Activated effector memory CD4-positive, alpha-beta T cell treated with anti-CD3 and anti-CD28 coated beads, Interleukin-2, amount 50 U/mL, for 16 hours (primary cell): ENCODE data around the gene PBXIP1.
"Not testable (repeated sequence)": the region's sequence is repeated elsewhere in the genome, so short reads cannot be mapped to it uniquely, and the experiment has no call there.

ENCODE experiments used
- DNase-seq: peaks from one replicate; pipeline ENCODE4 v3.0.0-alpha.2; 2020

Gene PBXIP1, protein sequence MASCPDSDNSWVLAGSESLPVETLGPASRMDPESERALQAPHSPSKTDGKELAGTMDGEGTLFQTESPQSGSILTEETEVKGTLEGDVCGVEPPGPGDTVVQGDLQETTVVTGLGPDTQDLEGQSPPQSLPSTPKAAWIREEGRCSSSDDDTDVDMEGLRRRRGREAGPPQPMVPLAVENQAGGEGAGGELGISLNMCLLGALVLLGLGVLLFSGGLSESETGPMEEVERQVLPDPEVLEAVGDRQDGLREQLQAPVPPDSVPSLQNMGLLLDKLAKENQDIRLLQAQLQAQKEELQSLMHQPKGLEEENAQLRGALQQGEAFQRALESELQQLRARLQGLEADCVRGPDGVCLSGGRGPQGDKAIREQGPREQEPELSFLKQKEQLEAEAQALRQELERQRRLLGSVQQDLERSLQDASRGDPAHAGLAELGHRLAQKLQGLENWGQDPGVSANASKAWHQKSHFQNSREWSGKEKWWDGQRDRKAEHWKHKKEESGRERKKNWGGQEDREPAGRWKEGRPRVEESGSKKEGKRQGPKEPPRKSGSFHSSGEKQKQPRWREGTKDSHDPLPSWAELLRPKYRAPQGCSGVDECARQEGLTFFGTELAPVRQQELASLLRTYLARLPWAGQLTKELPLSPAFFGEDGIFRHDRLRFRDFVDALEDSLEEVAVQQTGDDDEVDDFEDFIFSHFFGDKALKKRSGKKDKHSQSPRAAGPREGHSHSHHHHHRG

DNA sequence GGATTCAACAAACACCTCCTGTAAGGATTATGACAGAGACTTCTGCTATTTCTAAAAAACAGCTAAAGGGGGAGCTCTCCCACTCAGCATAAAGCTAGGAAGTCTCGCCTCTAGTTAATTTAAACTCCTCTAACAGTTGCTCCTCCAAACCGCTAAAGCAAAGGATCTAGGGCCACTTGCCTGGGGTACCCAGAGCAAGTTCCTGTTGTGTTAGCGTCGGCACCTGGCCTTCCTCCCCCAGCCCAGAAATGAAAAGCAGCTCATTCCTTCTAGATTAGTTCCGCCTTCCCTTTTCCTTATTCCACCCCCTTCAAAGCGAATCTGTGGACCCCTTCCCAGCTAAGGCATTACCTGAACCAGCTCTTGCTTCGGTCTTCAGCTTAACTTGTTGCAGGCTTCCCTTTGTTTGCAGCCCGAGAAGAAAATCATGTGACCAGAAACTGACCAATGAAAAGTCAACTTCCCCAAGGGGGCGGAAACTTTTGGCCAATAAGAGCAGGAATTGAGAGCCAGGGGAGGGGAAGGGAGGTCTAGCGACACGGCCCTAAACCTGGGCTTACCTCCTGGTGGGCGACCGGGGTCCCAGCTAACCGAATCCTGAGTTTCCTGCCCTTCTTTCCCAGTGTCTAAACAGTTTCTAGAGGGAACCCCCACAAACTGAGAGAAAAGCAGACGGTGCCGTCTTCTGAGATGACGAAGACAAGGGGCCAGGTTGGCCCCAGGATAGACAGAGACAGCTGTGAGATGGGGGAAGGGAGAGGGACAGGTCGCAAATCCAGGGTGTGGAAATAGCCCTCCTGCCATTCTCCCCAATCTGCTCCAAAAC, at the start of gene PBXIP1:
TSS of gene PBXIP1 (minus strand) at position 382 of the 826 bp plus-strand sequence. CDS start 2,378 bp downstream, outside the sequence.
- DNase-seq, result peak; percentile 91

DNA sequence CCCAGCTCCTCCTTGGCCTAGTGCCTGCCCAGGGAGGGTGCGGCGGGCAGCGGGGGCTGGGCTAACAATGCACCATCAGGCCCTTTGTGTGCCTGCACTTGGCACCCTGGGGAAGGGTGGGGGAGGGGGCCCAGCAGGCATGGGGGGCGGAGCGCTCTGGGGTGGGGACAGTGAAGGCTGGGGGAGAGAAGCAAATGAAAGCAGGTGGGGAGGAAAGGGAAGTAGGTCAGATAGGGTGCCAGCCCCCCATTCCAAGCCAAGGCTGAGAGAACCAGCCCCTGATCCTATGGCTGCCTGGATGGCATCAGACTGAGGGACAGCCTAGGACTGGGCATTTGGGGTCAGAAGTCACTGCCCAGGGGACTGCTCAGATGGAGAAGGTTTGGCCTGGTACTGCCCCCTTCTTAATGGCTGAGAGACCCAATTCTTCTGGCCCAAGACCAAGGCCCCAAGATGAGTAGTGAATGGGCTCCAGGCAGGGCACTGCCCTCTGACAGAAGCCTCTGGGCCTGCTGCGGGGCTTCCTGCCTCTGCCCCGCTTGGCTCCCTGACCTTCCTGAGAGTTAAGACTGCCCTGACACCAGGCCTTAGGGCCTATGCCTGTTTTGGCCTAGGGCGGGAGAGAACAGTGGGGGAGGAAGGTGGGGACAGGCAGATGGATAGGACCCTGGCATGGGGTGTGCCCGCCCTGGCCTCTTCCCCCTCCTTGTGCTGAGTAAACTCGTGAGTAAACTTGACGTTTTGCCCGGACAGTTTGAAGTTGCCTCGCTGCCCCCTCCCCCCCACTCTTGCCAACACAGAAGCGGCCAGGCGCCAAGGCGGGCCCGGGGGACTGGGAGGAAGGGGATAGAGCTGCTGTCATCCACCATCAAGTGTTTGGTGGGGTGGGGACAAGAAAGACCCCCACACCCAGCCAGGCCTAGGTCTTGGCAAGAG, 49.4 kb upstream of the PBXIP1 start:
- DNase-seq, result peak; percentile 79

DNA sequence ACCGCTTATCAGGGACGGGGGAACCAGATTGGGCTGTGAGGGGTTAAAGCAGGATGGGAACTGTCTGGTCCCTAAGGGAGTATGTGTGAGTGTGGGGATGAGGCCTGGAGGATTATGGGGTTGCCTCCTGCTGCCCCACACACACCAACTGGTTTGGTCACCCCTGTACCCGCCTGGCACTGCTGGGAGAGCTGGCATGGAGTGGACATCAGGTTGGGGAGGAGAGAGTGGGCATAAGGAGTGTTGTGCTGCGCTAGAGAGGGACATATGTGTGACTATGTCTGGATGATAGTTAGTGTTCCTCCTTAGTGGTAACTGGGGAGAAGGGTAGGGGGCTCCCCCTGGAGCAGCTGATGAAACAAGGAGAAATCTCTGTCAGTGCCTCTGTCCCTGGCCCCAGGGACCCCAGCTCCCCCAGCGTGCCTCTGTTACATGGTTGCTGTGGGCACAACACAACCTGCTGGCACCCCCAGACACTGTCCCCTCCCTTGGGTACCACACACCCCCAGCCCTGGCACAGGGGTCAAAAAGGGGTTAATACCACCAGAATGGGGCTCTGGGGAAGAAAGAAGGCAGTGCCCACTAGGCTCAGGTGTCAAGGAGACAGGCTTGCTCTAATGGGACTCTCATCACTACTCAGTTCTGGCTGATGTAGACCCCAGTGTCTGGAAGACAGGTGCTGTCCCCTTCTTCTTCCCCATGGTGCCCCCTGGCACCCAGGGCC, 48.6 kb upstream of the PBXIP1 start:
- DNase-seq, result no peak

DNA sequence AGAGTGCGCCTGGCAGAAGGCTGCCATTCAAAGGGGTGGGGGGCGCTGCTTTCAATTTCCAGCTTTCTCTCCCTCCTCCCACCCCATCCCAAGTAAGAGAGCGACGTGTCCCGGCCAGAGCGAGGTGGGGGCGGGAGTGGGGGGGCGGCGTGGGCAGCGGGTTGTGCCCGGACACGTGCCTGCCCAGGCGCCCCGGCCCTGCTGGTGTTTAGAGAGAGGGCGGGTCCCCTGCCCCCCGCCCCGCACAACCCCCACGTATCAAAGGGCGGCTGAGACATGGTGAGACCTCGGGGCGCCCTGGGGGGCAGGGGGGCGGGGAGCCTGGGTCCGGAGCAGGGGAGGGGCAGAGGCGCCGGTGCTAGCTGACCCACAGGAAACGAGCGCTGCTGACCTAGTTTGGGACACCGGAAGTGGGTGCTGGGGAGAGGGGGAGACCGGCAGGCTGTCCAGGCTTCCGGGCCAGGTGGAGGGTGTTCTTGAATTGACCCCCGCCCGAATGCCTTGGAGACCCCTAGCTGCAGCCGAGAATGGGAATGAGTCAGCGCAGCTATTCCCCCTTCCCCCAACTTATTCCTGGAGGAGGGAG, 48.0 kb upstream of the PBXIP1 start:
- DNase-seq, result peak; percentile 75

DNA sequence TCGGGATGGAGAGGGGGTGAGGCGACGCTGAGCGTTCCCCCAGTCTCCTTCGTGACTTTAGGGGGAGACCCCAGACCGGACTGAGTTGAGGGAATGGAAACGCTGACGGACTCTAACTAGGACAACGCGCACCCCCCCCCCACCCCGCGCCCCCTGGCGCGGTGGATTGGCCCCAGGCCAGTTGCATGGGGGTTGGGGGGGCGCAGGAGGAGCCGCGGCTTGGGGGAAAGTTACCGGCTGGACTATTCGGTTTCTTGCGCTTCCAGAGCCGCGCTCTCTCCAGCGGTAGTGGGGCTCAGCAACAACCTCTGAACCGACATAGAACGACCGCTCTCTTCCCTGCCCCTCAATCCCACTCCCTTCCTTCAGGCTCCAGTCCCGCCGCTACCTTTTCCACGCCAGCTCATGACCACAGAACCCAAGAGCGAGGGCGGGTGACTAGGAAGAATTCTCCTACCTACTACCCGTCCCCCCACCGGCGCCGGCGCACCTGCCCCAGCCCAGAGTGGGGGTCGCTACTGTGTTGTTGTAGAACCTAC, 47.4 kb upstream of the PBXIP1 start:
- peak; percentile 78 for DNase-seq

DNA sequence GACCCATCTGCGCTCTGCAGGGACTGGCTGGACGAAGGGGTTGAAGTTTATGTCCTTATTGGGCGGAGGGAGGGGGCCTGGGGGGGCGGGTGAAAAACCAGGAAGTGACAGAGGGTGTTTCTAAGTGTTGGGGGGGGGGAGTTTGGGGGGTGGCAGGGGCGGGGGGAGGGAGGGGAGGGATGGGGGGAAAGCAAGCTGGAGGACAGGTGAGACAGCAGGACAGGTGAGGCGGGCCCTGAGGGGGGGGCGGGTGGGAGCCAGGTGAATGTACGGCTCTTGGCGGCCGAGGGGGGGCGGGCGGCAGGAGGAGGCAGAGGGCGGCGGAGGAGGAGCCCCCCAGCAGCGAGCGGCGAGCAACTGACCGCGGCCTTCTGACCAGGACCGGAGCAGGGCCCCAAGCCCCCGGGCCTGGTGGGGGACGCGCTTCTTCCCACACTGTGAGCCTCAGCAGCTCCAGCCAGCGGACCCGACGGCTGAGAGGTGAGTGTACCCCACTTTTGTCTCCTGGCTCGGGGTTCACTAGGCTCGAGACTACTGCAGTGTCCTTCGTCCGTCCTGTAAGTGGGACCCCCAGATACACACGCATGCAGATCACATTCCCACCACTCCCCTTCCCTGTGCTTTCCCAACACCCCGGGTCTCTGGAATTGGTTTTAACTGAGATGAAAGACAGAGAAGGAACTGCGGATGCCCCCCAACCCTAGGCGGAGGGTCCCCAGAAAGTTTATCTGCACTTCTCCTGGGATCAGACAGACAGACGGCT, 46.7 kb upstream of the PBXIP1 start, which contains the start of gene ZBTB7B:
TSS of gene ZBTB7B (plus strand) at position 339 of the 763 bp plus-strand sequence. CDS start 11,859 bp downstream, outside the sequence.
- peak; percentile 74 for DNase-seq

DNA sequence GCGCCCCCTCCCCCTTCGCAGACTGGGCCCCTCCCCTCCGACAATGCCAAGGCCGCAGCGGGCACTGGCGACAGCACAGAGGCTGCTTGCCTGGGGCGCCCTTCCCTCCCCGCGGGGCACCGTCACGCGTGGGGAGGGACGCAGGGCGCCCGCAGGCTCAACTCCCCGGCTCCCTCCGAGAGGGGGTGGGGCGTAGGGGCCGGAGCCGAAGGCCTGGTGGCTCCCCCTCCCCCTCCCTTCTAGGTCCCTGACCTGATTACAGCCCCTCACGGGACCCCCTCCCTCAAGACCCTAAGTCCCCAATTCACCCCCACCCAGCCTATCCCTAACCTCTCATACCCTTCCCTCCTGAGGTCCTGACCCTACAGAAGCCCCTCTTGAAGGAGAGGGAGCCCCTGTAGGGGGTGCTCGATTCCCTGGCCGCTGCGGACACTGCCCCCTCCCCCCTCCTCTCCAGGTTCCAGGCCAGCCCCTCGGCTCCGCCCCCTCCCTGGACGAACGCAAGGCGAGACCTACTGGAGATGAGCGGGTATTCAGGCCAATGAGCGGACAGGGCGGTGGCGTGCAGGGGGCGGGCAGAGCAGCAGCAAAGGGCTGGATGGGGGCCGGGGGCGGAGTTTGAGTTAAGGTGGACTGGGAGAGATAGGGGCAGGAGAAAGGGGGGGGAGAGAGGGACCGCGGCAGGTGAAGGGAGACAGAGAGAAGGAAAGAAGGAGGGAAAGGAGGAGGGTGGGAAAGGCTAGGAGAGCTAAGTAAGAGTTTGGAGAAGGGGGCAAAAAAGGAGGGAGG, 46.0 kb upstream of the PBXIP1 start:
- peak; percentile 99 for DNase-seq

DNA sequence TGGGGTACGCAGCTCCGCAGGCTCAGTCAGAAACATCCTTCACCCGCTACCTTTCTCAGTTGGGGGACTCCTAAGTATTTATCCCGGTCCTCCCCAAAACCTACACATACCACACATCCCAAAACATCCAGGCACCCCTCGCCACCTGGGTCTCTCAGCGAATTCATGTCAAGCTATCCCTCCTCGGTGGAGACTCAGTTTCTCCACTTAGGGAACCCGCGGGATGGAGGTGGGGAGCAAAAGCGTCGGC, 45.5 kb upstream of the PBXIP1 start:
- no peak for DNase-seq

DNA sequence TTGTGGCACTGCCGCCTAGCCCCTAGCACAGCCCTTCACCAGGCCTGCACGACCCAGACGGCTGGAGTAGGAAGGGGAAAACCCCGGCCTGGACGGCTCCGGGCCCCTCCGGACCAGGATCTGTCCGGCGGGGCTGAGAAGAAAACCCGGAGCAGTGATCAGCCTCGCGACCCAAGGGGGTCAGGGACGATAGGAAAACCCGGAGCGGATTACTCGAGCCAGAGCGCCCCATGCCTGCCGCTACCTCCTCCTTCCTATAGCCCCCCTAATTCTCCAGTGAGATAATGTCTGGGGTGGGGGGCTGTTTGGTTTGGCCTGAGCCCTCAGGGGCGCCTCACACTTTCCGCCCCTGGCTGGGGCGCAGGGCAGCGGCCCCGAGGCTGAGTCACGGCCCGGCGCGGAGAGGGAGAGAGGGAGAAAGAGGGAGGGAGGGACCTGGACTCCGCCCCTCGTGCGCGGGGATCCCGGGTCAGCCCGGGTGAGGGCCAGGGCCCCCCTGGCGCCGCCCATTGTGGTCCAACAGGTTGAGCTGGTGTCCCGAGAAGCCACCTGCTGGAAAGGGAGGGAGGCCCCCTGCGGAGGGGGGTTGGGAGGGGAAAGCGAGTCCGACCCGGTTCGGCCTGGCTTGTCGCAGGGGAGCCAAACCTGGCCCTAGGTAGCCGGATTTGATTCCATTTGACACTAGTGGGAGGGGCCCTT, 45.0 kb upstream of the PBXIP1 start:
- DNase-seq, result peak; percentile 94

DNA sequence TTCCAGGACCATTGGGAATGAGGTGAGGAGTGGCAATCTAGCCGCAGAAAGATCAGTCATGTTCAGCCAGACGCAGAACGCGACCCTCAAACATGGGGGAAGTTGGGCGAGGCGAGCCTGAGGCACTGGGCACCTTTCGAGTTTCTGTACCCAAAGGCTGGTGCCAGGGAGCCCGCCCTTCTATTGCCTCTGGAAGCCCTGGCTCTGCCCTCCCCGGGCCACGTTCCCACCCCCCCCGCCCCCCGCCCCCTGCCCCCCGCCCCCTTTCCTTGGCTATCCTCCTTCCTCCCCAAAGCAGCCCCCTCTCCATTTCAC, 44.5 kb upstream of the PBXIP1 start:
- peak; percentile 74 for DNase-seq

DNA sequence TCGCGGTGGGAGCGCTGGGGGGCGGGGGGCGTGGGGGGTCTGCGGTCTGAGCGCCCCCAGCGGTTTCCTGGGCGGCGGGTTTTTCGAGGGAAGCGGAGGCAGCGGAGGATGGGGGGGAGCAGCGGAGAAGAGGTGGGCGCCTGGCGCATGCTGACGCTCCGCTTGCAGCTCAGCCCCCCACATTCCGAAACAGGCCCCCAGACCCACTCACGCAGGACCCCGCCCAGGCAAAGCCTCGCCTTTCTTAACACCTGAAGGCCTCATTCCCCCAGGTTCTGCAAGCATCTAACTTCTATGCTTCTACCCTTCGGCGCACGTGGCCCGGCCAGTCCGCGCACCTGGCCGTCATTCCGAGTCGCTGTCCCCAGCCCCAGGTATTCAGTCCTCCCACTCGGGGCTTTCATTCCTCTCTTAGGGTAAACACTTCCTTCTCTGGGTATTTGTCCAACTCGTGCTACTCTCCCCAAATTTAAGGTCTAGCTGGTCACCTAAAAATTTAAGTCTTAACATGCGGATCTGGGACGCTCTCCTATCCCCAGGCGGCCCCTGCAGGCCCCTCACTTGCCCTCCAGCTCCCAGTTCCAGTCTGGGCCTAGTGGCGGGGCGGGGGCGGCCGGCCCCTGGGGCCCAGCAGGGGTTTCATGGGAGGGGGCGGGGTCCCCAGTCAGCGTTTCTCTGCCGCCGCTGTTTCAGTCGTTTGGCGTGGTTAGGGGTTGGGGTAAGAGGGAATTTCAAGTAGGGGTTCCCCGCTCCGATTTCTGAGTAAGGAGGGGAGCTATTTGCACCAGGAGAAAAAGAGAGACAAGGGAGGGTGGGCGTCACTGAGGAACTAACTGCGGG, 43.9 kb upstream of the PBXIP1 start:
- peak; percentile 85 for DNase-seq

DNA sequence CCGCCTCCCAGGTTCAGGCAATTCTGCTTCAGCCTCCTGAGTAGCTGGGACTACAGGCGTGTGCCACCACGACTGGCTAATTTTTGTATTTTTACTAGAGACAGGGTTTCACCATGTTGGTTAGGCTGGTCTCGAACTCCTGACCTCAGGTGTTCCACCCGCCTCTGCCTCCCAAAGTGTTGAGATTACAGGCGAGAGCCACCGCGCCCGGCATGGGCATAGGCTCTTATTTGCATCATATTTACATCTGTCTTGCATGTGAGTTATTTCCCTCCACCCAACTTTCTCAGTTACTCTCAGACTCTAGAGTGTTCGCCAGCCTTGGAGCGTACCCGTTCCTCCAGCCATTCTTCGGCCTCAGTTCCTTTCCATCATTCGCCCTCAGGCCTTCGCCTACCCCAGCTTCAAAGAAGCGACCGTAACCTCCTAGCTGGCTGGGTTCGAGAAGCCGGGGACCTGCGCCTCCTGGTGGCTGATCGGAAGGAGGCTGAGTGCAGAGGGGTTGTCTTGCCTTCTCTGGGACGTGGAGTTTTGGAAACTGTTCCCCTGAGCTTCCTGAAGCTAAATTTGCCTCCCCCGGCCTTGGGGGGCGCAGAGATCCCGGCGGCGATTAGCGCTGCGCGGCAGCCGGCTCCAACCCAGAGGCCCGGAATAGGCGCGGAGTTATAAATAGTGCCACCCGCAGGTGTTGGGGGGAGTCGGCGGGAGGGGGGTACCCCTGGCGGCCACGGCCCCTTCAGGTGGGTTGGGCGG, 43.1 kb upstream of the PBXIP1 start:
- peak; percentile 90 for DNase-seq

DNA sequence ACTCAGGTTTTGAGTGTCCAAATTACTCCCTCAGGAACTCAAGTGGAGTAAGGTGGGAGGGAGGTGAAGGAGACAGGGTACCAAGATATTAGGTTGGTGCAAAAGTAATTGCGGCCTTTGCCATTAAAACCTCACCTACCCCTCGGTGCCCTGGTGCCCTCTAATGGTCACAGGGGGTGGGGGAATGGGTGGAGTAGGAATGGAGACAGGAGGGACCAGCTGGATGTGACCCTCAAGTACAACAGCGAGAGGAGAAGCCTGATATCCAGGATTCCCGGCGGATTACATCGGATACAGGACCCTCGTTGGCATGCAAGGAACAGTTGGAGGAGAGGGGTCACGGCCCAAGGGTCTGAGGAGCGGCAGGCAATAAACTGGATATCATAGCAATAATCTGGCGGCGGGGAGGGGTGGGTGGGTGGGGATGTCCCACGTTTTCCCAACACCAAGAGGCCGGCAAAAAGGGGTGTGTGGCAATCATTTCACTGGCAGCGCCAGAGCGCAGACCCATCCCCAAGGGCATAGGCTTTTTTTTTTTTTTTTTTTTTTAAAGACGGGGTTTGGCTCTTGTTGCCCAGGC, 42.4 kb upstream of the PBXIP1 start:
- no peak for DNase-seq

DNA sequence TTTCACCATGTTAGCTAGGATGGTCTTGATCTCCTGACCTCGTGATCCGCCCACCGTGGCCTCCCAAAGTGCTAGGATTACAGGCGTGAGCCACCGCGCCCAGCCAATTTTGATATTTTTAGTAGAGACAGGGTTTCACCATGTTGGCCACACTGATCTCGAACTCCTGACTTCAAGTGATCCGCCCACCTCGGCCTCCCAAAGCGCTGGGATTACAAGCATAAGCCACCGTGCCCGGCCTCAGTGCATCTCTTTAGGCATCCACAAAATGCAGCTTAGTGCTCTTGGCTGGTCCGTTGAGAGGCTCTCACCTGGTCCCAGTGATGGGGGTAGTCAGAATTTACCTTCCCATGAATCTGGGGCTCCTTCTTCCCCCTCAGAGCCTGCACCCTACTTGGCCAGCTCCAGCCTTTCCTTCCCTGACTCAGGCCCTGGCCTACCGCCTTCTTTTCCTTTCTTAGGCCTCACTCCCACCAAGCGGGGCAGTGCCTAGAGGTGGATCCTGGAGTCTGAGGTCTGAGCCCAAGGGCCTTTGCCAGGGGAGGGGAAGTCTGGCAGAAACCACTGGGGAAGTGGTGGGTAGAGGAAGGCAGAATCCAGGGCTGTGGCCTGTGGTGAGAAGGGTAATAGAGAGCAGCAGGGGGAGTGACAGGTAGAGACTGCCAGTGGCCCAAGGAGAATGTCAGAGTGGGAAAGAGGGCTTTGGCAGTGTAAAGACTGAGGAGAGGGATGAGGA, 41.2 kb upstream of the PBXIP1 start:
- no peak for DNase-seq

DNA sequence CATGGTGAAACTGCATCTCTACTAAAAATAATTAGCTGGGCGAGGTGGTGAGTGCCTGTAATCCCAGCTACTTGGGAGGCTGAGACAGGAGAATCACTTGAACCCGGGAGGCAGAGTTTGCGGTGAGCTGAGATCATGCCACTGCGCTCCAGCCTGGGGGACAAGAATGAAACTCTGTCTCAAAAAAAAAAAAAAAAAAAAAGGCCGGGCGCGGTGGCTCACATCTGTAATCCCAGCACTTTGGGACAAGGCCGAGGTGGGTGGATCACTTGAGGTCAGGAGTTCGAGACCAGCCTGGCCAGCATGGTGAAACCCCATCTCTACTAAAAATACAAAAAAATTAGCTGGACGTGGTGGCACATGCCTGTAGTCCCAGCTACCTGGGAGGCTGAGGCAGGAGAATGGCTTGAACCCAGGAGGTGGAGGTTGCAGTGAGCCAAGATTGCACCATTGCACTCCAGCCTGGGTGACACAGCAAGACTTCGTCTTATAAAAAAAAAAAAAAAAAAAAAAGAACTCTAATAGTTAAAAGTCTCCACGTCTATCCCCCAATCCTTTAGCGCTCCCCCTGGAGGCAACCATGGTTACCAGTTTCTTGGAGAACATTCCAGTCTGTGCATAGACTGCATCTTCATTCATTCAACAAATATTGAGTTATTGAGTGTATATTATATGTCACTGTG, 39.5 kb upstream of the PBXIP1 start:
- DNase-seq, result not testable (repeated sequence)
